Fibroblast of pulmonary artery (primary cell): Measurements from ENCODE around the gene P3H4.

Source experiments
- DNase-seq: peaks from one replicate; pipeline ENCODE4 v3.0.0-alpha.2; 2010; ENCODE audit warnings: low read depth
- H3K4me3 ChIP-seq: replicated peaks from 2 replicates; pipeline ENCODE4 v1.5.1; 2011; ENCODE audit warnings: low read depth, mild to moderate bottlenecking, control low read depth, low read length, moderate library complexity
- CTCF ChIP-seq: IDR thresholded peaks from 2 replicates; pipeline ENCODE4 v1.5.1; 2011; ENCODE audit warnings: mild to moderate bottlenecking, control low read depth, low read length, inconsistent platforms; ENCODE audit errors: missing control alignments

P3H4 gene

GRCh38 chr17:41824086-41824485, 12.3 kb upstream of the P3H4 start:
- no peak for DNase-seq

GRCh38 chr17:41823580-41823979, 11.8 kb upstream of the P3H4 start:
- H3K4me3 ChIP-seq, result no peak overlapping the region
- TF ChIP-seq CTCF, result no peak
- no peak for DNase-seq

More at GRCh38 chr17:41824086-41824485, 12.3 kb upstream of the P3H4 start:
- TF ChIP-seq CTCF, result no peak
- H3K4me3 ChIP-seq, result no peak overlapping the region

GRCh38 chr17:41823141-41823524, 11.4 kb upstream of the P3H4 start:
- DNase-seq, result no peak
- no peak overlapping the region for H3K4me3 ChIP-seq
- TF ChIP-seq CTCF, result no peak

GRCh38 chr17:41822216-41823140, 10.7 kb upstream of the P3H4 start:
- DNase-seq, result no peak
- no peak for TF ChIP-seq CTCF
- H3K4me3 ChIP-seq, result no peak overlapping the region

GRCh38 chr17:41821776-41822175, 10.0 kb upstream of the P3H4 start:
- DNase-seq, result no peak

GRCh38 chr17:41818024-41818423, 6.3 kb upstream of the P3H4 start:
- DNase-seq, result no peak
- no peak overlapping the region for H3K4me3 ChIP-seq
- no peak for TF ChIP-seq CTCF

More at GRCh38 chr17:41821776-41822175, 10.0 kb upstream of the P3H4 start:
- H3K4me3 ChIP-seq, result no peak overlapping the region
- TF ChIP-seq CTCF, result no peak
